Fibroblast of lung (primary cell): ENCODE data around the gene PLEKHA6. TPM values are rescaled to one million over a fixed set of nuclear protein-coding genes. Genes with fewer than 3 reads are reported as not detected.

Source experiments
- DNase-seq, 2 donors: peaks; one replicate each; pipeline versions ENCODE4 v3.0.0 to v3.0.0-alpha.2; 2010; ENCODE audit warnings: low read depth in 2 of 2
- H2AFZ ChIP-seq: 2 replicates; pipeline ENCODE4 v1.5.1; 2012; ENCODE audit warnings: low read length, control low read depth, inconsistent platforms
- H3K27ac ChIP-seq: 2 replicates; pipeline ENCODE4 v1.5.1; 2011; ENCODE audit warnings: low read length, control low read depth; ENCODE audit not compliant: insufficient read depth
- H3K27me3 ChIP-seq: 2 replicates; pipeline ENCODE4 v1.5.1; 2011; ENCODE audit warnings: mild to moderate bottlenecking, low read length; ENCODE audit not compliant: control insufficient read depth, insufficient read depth
- H3K36me3 ChIP-seq: 2 replicates; pipeline ENCODE4 v1.5.1; 2011; ENCODE audit warnings: low read length; ENCODE audit not compliant: control insufficient read depth, insufficient read depth
- H3K4me1 ChIP-seq: 2 replicates; pipeline ENCODE4 v1.5.1; 2011; ENCODE audit warnings: low read length; ENCODE audit not compliant: control insufficient read depth, insufficient read depth; ENCODE audit errors: extremely low read depth
- H3K4me2 ChIP-seq: 2 replicates; pipeline ENCODE4 v1.5.1; 2011; ENCODE audit warnings: low read length, control low read depth; ENCODE audit not compliant: insufficient read depth; ENCODE audit errors: extremely low read depth
- H3K4me3 ChIP-seq, 4 experiments: fragments of 200-600 bp in 1 of 4; sonication (generic) in 1 of 4; replicated peaks in 1 of 4; 2 replicates each; pipeline ENCODE4 v1.5.1; 2011 to 2016; ENCODE audit warnings: low read length in 4 of 4, low read depth in 3 of 4, mild to moderate bottlenecking in 3 of 4, control low read depth in 2 of 4, inconsistent platforms in 1 of 4, mixed read lengths in 1 of 4; ENCODE audit not compliant: insufficient read depth in 1 of 4; ENCODE audit errors: control extremely low read depth in 1 of 4
- H3K79me2 ChIP-seq: 2 replicates; pipeline ENCODE4 v1.5.1; 2012; ENCODE audit warnings: mild to moderate bottlenecking, low read length, inconsistent platforms; ENCODE audit not compliant: control insufficient read depth, insufficient read depth
- H3K9ac ChIP-seq: 2 replicates; pipeline ENCODE4 v1.5.1; 2011; ENCODE audit warnings: mild to moderate bottlenecking, low read length, control low read depth; ENCODE audit not compliant: insufficient read depth
- H3K9me3 ChIP-seq: 2 replicates; pipeline ENCODE4 v1.5.1; 2012; ENCODE audit warnings: low read depth, low read length; ENCODE audit not compliant: control insufficient read depth, insufficient read depth
- H4K20me1 ChIP-seq: 2 replicates; pipeline ENCODE4 v1.5.1; 2011; ENCODE audit warnings: low read length; ENCODE audit not compliant: control insufficient read depth, insufficient read depth; ENCODE audit errors: extremely low read depth
- CTCF ChIP-seq, 2 donors: IDR thresholded peaks in 1 of 2; conservative IDR thresholded peaks in 1 of 2; 1 replicate in 1 of 2; 2 replicates in 1 of 2; pipeline ENCODE4 v1.5.1; 2011 to 2012; ENCODE audit warnings: low read length in 2 of 2, control low read depth in 1 of 2, inconsistent platforms in 1 of 2, low read depth in 1 of 2, mild to moderate bottlenecking in 1 of 2
- EZH2 ChIP-seq: IDR thresholded peaks from 2 replicates; pipeline ENCODE4 v1.5.1; 2012; ENCODE audit warnings: low read length, control low read depth, mild to moderate bottlenecking; ENCODE audit errors: missing control alignments
- polyA plus RNA-seq, 2 donors: library from polyadenylated mRNA; depleted of rRNA in 1 of 2; stranded (reverse) in 1 of 2; unstranded in 1 of 2; fragments of >200 nt; gene quantifications; 2 replicates each; pipeline ENCODE4 v1.2.1, GENCODE V29; 2011 to 2012; ENCODE audit warnings: missing spikeins in 1 of 2
- total RNA-seq: library from RNA; depleted of rRNA; stranded (reverse); fragments of >200 nt; gene quantifications from 2 replicates; pipeline ENCODE4 v1.2.1, GENCODE V29; 2014

PLEKHA6 gene
- total and polyA plus RNA-seq, 2 donors (not counting 1 experiment from before 2014, with no cell fraction given) = 3.8 to 4.3 TPM

DNA sequence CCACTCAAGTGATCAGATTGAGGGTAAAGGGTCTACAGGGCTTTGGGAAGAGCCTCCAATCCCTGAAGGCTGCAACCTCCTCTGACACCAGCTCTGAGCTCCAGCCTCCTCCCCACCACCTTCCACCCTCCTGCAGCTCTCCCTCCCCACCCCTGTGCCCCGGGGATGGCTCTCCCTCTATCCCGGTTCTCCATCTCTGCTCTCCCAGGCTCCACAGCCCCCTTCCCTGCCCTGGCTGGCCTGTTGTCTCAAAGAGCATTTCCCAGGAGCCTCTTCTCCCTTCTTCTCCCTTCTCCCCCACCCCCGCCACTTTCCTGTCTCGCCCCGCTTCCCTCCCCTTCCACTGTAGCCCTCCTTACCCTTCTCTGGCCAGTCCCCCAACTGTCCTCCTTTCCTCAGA, 1.1 kb downstream of the PLEKHA6 start:
- H3K27me3 ChIP-seq = no peaks in the 10 kb centered on the region
- H3K9me3 ChIP-seq = no peaks in the 10 kb centered on the region
- DNase-seq = no peak
- H3K36me3 ChIP-seq = no peaks in the 10 kb centered on the region
- no peak overlapping the region for H2AFZ ChIP-seq
- no peak overlapping the region for H3K4me2 ChIP-seq
- H3K4me3 ChIP-seq = no peak overlapping the region
- H3K9ac ChIP-seq = no peak overlapping the region
- H3K79me2 ChIP-seq = no peaks in the 10 kb centered on the region
- no peaks in the 10 kb centered on the region for H4K20me1 ChIP-seq
- no peak overlapping the region for H3K27ac ChIP-seq
- H3K4me1 ChIP-seq = peaks cover 10% of the 10 kb centered on the region
- TF ChIP-seq EZH2 = no peak
- no peak for TF ChIP-seq CTCF (conservative IDR thresholded peaks at IDR 0.05 in 1 of 2, IDR thresholded peaks at IDR 0.05 in 1 of 2; ENCODE audit: low read depth in 1 of 2, low read length in 2 of 2)

- TF ChIP-seq EZH2 (no peak), CTCF (conservative IDR thresholded peaks at IDR 0.05 in 1 of 2, IDR thresholded peaks at IDR 0.05 in 1 of 2; ENCODE audit: low read depth in 1 of 2, low read length in 2 of 2) (no peak)
- no peaks in the 10 kb centered on the region for H4K20me1 ChIP-seq
- H2AFZ ChIP-seq = no peak overlapping the region
- H3K36me3 ChIP-seq = no peaks in the 10 kb centered on the region
- no peak overlapping the region for H3K9ac ChIP-seq
- no peaks in the 10 kb centered on the region for H3K9me3 ChIP-seq
- no peaks in the 10 kb centered on the region for H3K79me2 ChIP-seq
- no peaks in the 10 kb centered on the region for H3K27me3 ChIP-seq
- peaks cover 7% of the 10 kb centered on the region for H3K4me1 ChIP-seq
- no peak overlapping the region for H3K4me2 ChIP-seq
- no peak overlapping the region for H3K27ac ChIP-seq
- H3K4me3 ChIP-seq = no peak overlapping the region
- no peak for DNase-seq
Measured at GRCh38 chr1:204357551-204358490, 1.9 kb downstream of the PLEKHA6 start.

- H3K27me3 ChIP-seq = no peaks in the 10 kb centered on the region
- H3K79me2 ChIP-seq = no peaks in the 10 kb centered on the region
- no peaks in the 10 kb centered on the region for H4K20me1 ChIP-seq
- no peak for DNase-seq
- TF ChIP-seq CTCF (conservative IDR thresholded peaks at IDR 0.05 in 1 of 2, IDR thresholded peaks at IDR 0.05 in 1 of 2; ENCODE audit: low read depth in 1 of 2, low read length in 2 of 2) (no peak), EZH2 (no peak)
- no peak overlapping the region for H3K4me2 ChIP-seq
- H3K36me3 ChIP-seq = no peaks in the 10 kb centered on the region
- H3K4me3 ChIP-seq = no peak overlapping the region
- no peak overlapping the region for H3K9ac ChIP-seq
- H2AFZ ChIP-seq = no peak overlapping the region
- no peaks in the 10 kb centered on the region for H3K9me3 ChIP-seq
- no peak overlapping the region for H3K27ac ChIP-seq
- peaks cover 7% of the 10 kb centered on the region for H3K4me1 ChIP-seq
Measured at GRCh38 chr1:204356997-204357396, 2.7 kb downstream of the PLEKHA6 start.
